Activated naive CD8-positive, alpha-beta T cell treated with anti-CD3 and anti-CD28 coated beads for 36 hours (primary cell): ENCODE results near the gene KIAA1755. TPM values are rescaled to one million over a fixed set of nuclear protein-coding genes. Genes with fewer than 3 reads are reported as not detected.

Experiments used
- DNase-seq: peaks from one replicate; pipeline ENCODE4 v3.0.0; 2021
- H3K27ac Mint-ChIP-seq: one replicate; pipeline ENCODE4 v1.8.0; 2022; ENCODE audit warnings: mild to moderate bottlenecking, moderate library complexity, mixed read lengths
- H3K27me3 Mint-ChIP-seq: one replicate; pipeline ENCODE4 v1.8.0; 2022; ENCODE audit warnings: mild to moderate bottlenecking, mixed read lengths
- H3K36me3 Mint-ChIP-seq: one replicate; pipeline ENCODE4 v1.8.0; 2021; ENCODE audit warnings: mild to moderate bottlenecking, mixed read lengths
- H3K4me1 Mint-ChIP-seq: one replicate; pipeline ENCODE4 v1.8.0; 2021; ENCODE audit warnings: mixed read lengths
- H3K4me3 Mint-ChIP-seq: one replicate; pipeline ENCODE4 v1.8.0; 2022; ENCODE audit warnings: mild to moderate bottlenecking, moderate library complexity, mixed read lengths
- H3K9me3 Mint-ChIP-seq: one replicate; pipeline ENCODE4 v1.8.0; 2022; ENCODE audit warnings: mixed read lengths
- total RNA-seq, 2 experiments: library from RNA; stranded (reverse); gene quantifications; one replicate each; pipeline ENCODE4 v1.2.3, GENCODE V29; 2021

The KIAA1755 gene
- total RNA-seq, 2 experiments from 2014 or later = not detected

GRCh38 chr20:38203981-38204357 lies 56.6 kb downstream of the KIAA1755 start:
- Mint-ChIP-seq H3K9me3 (no peaks in the 10 kb centered on the region), H3K27ac (no peak overlapping the region), H3K27me3 (peaks cover 20% of the 10 kb centered on the region), H3K36me3 (no peaks in the 10 kb centered on the region), H3K4me1 (no peaks in the 10 kb centered on the region), H3K4me3 (no peak overlapping the region)
- DNase-seq = no peak

GRCh38 chr20:38203337-38203980 lies 57.1 kb downstream of the KIAA1755 start:
- no peaks in the 10 kb centered on the region for H3K9me3 Mint-ChIP-seq
- no peak for DNase-seq
- H3K36me3 Mint-ChIP-seq = no peaks in the 10 kb centered on the region
- H3K4me3 Mint-ChIP-seq = no peak overlapping the region
- H3K4me1 Mint-ChIP-seq = no peaks in the 10 kb centered on the region
- no peak overlapping the region for H3K27ac Mint-ChIP-seq
- peaks cover 18% of the 10 kb centered on the region for H3K27me3 Mint-ChIP-seq

- H3K36me3 Mint-ChIP-seq = no peaks in the 10 kb centered on the region
- H3K27me3 Mint-ChIP-seq = peaks cover 18% of the 10 kb centered on the region
- no peak overlapping the region for H3K27ac Mint-ChIP-seq
- H3K4me3 Mint-ChIP-seq = no peak overlapping the region
- no peak for DNase-seq
- H3K4me1 Mint-ChIP-seq = no peaks in the 10 kb centered on the region
- no peaks in the 10 kb centered on the region for H3K9me3 Mint-ChIP-seq
These were observed 57.6 kb downstream of the KIAA1755 start for GRCh38 chr20:38202982-38203293.

GRCh38 chr20:38202153-38202981 lies 58.2 kb downstream of the KIAA1755 start:
- Mint-ChIP-seq H3K4me1 (no peaks in the 10 kb centered on the region), H3K4me3 (no peak overlapping the region), H3K27ac (no peak overlapping the region), H3K36me3 (no peaks in the 10 kb centered on the region), H3K27me3 (peaks cover 18% of the 10 kb centered on the region), H3K9me3 (no peaks in the 10 kb centered on the region)
- no peak for DNase-seq

GRCh38 chr20:38201356-38201755 lies 59.2 kb downstream of the KIAA1755 start:
- Mint-ChIP-seq H3K27me3 (peaks cover 12% of the 10 kb centered on the region), H3K9me3 (no peaks in the 10 kb centered on the region), H3K27ac (no peak overlapping the region), H3K4me1 (no peaks in the 10 kb centered on the region), H3K36me3 (no peaks in the 10 kb centered on the region), H3K4me3 (no peak overlapping the region)
- DNase-seq = no peak

- H3K27me3 Mint-ChIP-seq = peaks cover 8% of the 10 kb centered on the region
- H3K9me3 Mint-ChIP-seq = no peaks in the 10 kb centered on the region
- no peak overlapping the region for H3K27ac Mint-ChIP-seq
- H3K4me3 Mint-ChIP-seq = no peak overlapping the region
- H3K4me1 Mint-ChIP-seq = no peaks in the 10 kb centered on the region
- no peak for DNase-seq
- H3K36me3 Mint-ChIP-seq = no peaks in the 10 kb centered on the region
These were observed 59.9 kb downstream of the KIAA1755 start for GRCh38 chr20:38200646-38201045.

GRCh38 chr20:38199501-38200390 lies 60.8 kb downstream of the KIAA1755 start:
- no peak overlapping the region for H3K27ac Mint-ChIP-seq
- H3K27me3 Mint-ChIP-seq = peaks cover 7% of the 10 kb centered on the region
- no peaks in the 10 kb centered on the region for H3K4me1 Mint-ChIP-seq
- no peaks in the 10 kb centered on the region for H3K36me3 Mint-ChIP-seq
- no peaks in the 10 kb centered on the region for H3K9me3 Mint-ChIP-seq
- no peak for DNase-seq
- H3K4me3 Mint-ChIP-seq = no peak overlapping the region

- Mint-ChIP-seq H3K27ac (no peak overlapping the region), H3K27me3 (peaks cover 7% of the 10 kb centered on the region), H3K4me1 (no peaks in the 10 kb centered on the region), H3K9me3 (no peaks in the 10 kb centered on the region), H3K4me3 (no peak overlapping the region), H3K36me3 (no peaks in the 10 kb centered on the region)
- DNase-seq = no peak
These were observed 62.2 kb downstream of the KIAA1755 start for GRCh38 chr20:38198238-38198861.

- H3K27ac Mint-ChIP-seq = no peak overlapping the region
- H3K27me3 Mint-ChIP-seq = peaks cover 10% of the 10 kb centered on the region
- no peaks in the 10 kb centered on the region for H3K9me3 Mint-ChIP-seq
- H3K36me3 Mint-ChIP-seq = no peaks in the 10 kb centered on the region
- no peak for DNase-seq
- H3K4me1 Mint-ChIP-seq = no peaks in the 10 kb centered on the region
- H3K4me3 Mint-ChIP-seq = no peak overlapping the region
These were observed 62.9 kb downstream of the KIAA1755 start for GRCh38 chr20:38197619-38198018.

GRCh38 chr20:38197217-38197616 lies 63.3 kb downstream of the KIAA1755 start:
- no peak for DNase-seq
- Mint-ChIP-seq H3K27me3 (peaks cover 12% of the 10 kb centered on the region), H3K4me1 (no peaks in the 10 kb centered on the region), H3K36me3 (no peaks in the 10 kb centered on the region), H3K27ac (no peak overlapping the region), H3K4me3 (no peak overlapping the region), H3K9me3 (no peaks in the 10 kb centered on the region)

- peaks cover 12% of the 10 kb centered on the region for H3K27me3 Mint-ChIP-seq
- no peaks in the 10 kb centered on the region for H3K4me1 Mint-ChIP-seq
- no peaks in the 10 kb centered on the region for H3K9me3 Mint-ChIP-seq
- no peaks in the 10 kb centered on the region for H3K36me3 Mint-ChIP-seq
- H3K27ac Mint-ChIP-seq = no peak overlapping the region
- no peak overlapping the region for H3K4me3 Mint-ChIP-seq
- no peak for DNase-seq
These were observed 63.9 kb downstream of the KIAA1755 start for GRCh38 chr20:38196592-38196991.

GRCh38 chr20:38196076-38196475 lies 64.5 kb downstream of the KIAA1755 start:
- no peak overlapping the region for H3K4me3 Mint-ChIP-seq
- no peak for DNase-seq
- peaks cover 12% of the 10 kb centered on the region for H3K27me3 Mint-ChIP-seq
- no peak overlapping the region for H3K27ac Mint-ChIP-seq
- H3K36me3 Mint-ChIP-seq = no peaks in the 10 kb centered on the region
- no peaks in the 10 kb centered on the region for H3K4me1 Mint-ChIP-seq
- H3K9me3 Mint-ChIP-seq = no peaks in the 10 kb centered on the region

GRCh38 chr20:38195521-38195920 lies 65.0 kb downstream of the KIAA1755 start:
- DNase-seq = no peak
- Mint-ChIP-seq H3K4me1 (no peaks in the 10 kb centered on the region), H3K4me3 (no peak overlapping the region), H3K27me3 (peaks cover 12% of the 10 kb centered on the region), H3K9me3 (no peaks in the 10 kb centered on the region), H3K27ac (no peak overlapping the region), H3K36me3 (no peaks in the 10 kb centered on the region)

- Mint-ChIP-seq H3K4me3 (no peak overlapping the region), H3K4me1 (no peaks in the 10 kb centered on the region), H3K36me3 (no peaks in the 10 kb centered on the region), H3K27me3 (peaks cover 12% of the 10 kb centered on the region), H3K9me3 (no peaks in the 10 kb centered on the region), H3K27ac (no peak overlapping the region)
- DNase-seq = no peak
These were observed 65.5 kb downstream of the KIAA1755 start for GRCh38 chr20:38194971-38195504.
